Aorta (tissue), 5 donors: ENCODE data around the gene MOB3B. TPM values are rescaled to one million over a fixed set of nuclear protein-coding genes. Genes with fewer than 3 reads are reported as not detected.

Experiments
- ATAC-seq: fragments of 200-7000 bp; cut with Tn5 transposase; one replicate; pipeline ENCODE4 v1.9.1; 2022; ENCODE audit warnings: moderate library complexity; ENCODE audit not compliant: low FRiP score
- DNase-seq, 2 donors: peaks; one replicate each; pipeline ENCODE4 v3.0.0-alpha.2; 2020
- H3K27ac ChIP-seq, 2 donors: one replicate each; pipeline ENCODE4 v1.5.1; 2013; ENCODE audit warnings: low read length in 2 of 2, mild to moderate bottlenecking in 2 of 2, moderate library complexity in 2 of 2, control low read depth in 1 of 2, inconsistent platforms in 1 of 2, low read depth in 1 of 2
- H3K27me3 ChIP-seq, 2 donors: one replicate each; pipeline ENCODE4 v1.6.1; 2013; ENCODE audit warnings: control low read depth in 1 of 2, low read length in 1 of 2, mild to moderate bottlenecking in 1 of 2, moderate library complexity in 1 of 2; ENCODE audit not compliant: insufficient read depth in 2 of 2, control insufficient read depth in 1 of 2
- H3K36me3 ChIP-seq, 2 donors: one replicate each; pipeline ENCODE4 v1.6.1; 2013; ENCODE audit warnings: control low read depth in 1 of 2, low read length in 1 of 2, mild to moderate bottlenecking in 1 of 2; ENCODE audit not compliant: insufficient read depth in 2 of 2, control insufficient read depth in 1 of 2
- H3K4me1 ChIP-seq, 2 donors: one replicate each; pipeline ENCODE4 v1.6.1; 2013; ENCODE audit warnings: low read length in 2 of 2, control low read depth in 1 of 2, mild to moderate bottlenecking in 1 of 2, moderate library complexity in 1 of 2; ENCODE audit not compliant: insufficient read depth in 2 of 2, control insufficient read depth in 1 of 2
- H3K4me3 ChIP-seq, 2 donors: one replicate each; pipeline ENCODE4 v1.5.1; 2013; ENCODE audit warnings: low read length in 2 of 2, control low read depth in 1 of 2, mild to moderate bottlenecking in 1 of 2
- H3K9me3 ChIP-seq: one replicate; pipeline ENCODE4 v1.6.1; 2013; ENCODE audit warnings: mild to moderate bottlenecking, low read length; ENCODE audit not compliant: control insufficient read depth
- WGBS, 2 donors: extraction: QIAGEN DNeasy Blood & Tissue Kit; methylation state at CpG; one replicate each; pipeline ENCODE4 v1.1.7; 2013; 5-methylcytosine and 5-hydroxymethylcytosine counted together
- intact Hi-C, 2 donors: fragments of 100-400 bp; cut with DNase I; formaldehyde crosslinking; loops; one replicate each; pipeline versions ENCODE4 v1.14.2 to v1.15.0; 2022
- polyA plus RNA-seq, 2 donors: library from polyadenylated mRNA; stranded (reverse); fragments of 200-250 nt; gene quantifications; one replicate each; pipeline ENCODE4 v1.2.3, GENCODE V29; 2013
- total RNA-seq, 2 donors: library from RNA; stranded (reverse); fragmentation: NEBNext Ultra II Directional; extraction: Animal tissue kit (Norgen Biotek cat#: 25700); gene quantifications; one replicate each; pipeline ENCODE4 v1.2.1, GENCODE V29; 2021
- donor health status: healthy with polysubstance abuse.
- donor health status: Bipolar disorder and iron deficiency.
- donor health status: DM: no; HTN: no; CAD: no.
- donor health status: DM: no; HTN: no; CAD: no.
- donor health status: DM: yes; HTN: yes; CAD: no.

MOB3B gene
- total and polyA plus RNA-seq, 4 donors: 3.0 to 9.0 (median 5.8) TPM

GRCh38 chr9:27280249-27280648, 249.4 kb downstream of the MOB3B start:
- intact Hi-C loops: no loop called here
- Histone ChIP-seq H3K9me3 (no peaks in the 10 kb centered on the region), H3K36me3 (no peaks in the 10 kb centered on the region), H3K4me1 (no peaks in the 10 kb centered on the region), H3K27ac (no peak overlapping the region), H3K4me3 (no peak overlapping the region), H3K27me3 (no peaks in the 10 kb centered on the region)
- peak; percentile 16 for ATAC-seq
- 85 to 89% methylated on average over 16 of the region's 16 CpGs for WGBS, 2 donors
- DNase-seq: no peak

- H3K36me3 ChIP-seq: no peaks in the 10 kb centered on the region
- 78 to 83% methylated on average over 3 of the region's 3 CpGs for WGBS, 2 donors
- no peaks in the 10 kb centered on the region for H3K9me3 ChIP-seq
- DNase-seq (no peak), ATAC-seq (no peak)
- no peak overlapping the region for H3K27ac ChIP-seq
- H3K4me3 ChIP-seq: no peak overlapping the region
- no peaks in the 10 kb centered on the region for H3K4me1 ChIP-seq
- H3K27me3 ChIP-seq: no peaks in the 10 kb centered on the region
- intact Hi-C loops: no loop called here
These were observed 250.0 kb downstream of the MOB3B start for GRCh38 chr9:27279611-27280010.

GRCh38 chr9:27278374-27278773, 251.2 kb downstream of the MOB3B start:
- WGBS, 2 donors: 82 to 84% methylated on average over 1 of the region's 1 CpG
- Histone ChIP-seq H3K9me3 (no peaks in the 10 kb centered on the region), H3K4me1 (no peaks in the 10 kb centered on the region), H3K4me3 (no peak overlapping the region), H3K27me3 (no peaks in the 10 kb centered on the region), H3K27ac (no peak overlapping the region), H3K36me3 (no peaks in the 10 kb centered on the region)
- intact Hi-C loops: no loop called here
- no peak for DNase-seq
- no peak for ATAC-seq

GRCh38 chr9:27276193-27277030, 253.2 kb downstream of the MOB3B start:
- Histone ChIP-seq H3K4me1 (no peaks in the 10 kb centered on the region), H3K27ac (no peak overlapping the region), H3K27me3 (no peaks in the 10 kb centered on the region), H3K4me3 (peak overlapping the region; percentile 26 to 79), H3K9me3 (no peaks in the 10 kb centered on the region), H3K36me3 (no peaks in the 10 kb centered on the region)
- DNase-seq (no peak), ATAC-seq (peak; percentile 81)
- 33 to 35% methylated on average over 12 of the region's 12 CpGs for WGBS, 2 donors
- intact Hi-C loops: loop anchor here (1.0 to 2.0 kb wide), 2 partner anchors 243 to 244 kb away; no protein-coding TSS in a partner anchor

Other genes starting within 250 kb of the MOB3B start
- gene EQTN, start 232.7 kb downstream of the MOB3B start, total RNA-seq: under 1 TPM; 0.58 to 0.78 TPM
- gene EQTN, start 232.7 kb downstream of the MOB3B start, polyA plus RNA-seq: under 1 TPM in 1 of 2 donors, not detected in 1; 0.59 TPM
- not detected for gene IFNK, start 5.5 kb downstream of the MOB3B start, total RNA-seq
- gene IFNK, start 5.5 kb downstream of the MOB3B start, polyA plus RNA-seq: not detected
- 10 to 100 TPM; 23.2 to 26.7 TPM for gene C9orf72, start 43.7 kb upstream of the MOB3B start, total RNA-seq
- gene C9orf72, start 43.7 kb upstream of the MOB3B start, polyA plus RNA-seq: 1 to 10 TPM; 5.5 to 9.6 TPM